ENCODE measurements around the gene AAK1. TPM values are rescaled to one million over a fixed set of nuclear protein-coding genes. Genes with fewer than 3 reads are reported as not detected.

The AAK1 gene
- total and polyA plus RNA-seq, 2 donors (not counting 3 experiments of a cell fraction or from before 2014, with no cell fraction given), result 31.0 to 127 TPM

GRCh38 chr2:69629921-69630608 is 13.5 kb downstream of the AAK1 start:
- Histone ChIP-seq H4K20me1 (replicated peaks; ENCODE audit: control insufficient read depth, extremely low read depth, insufficient read depth, low read length) (peaks cover 17% of the 10 kb centered on the region), H3K36me3 (ENCODE audit: control insufficient read depth in 2 of 2, extremely low read depth in 1 of 2, insufficient read depth in 2 of 2, low read length in 2 of 2) (peaks cover 0 to 2% of the 10 kb centered on the region in 2 experiments), H3K27ac (ENCODE audit: insufficient read depth, low read depth, low read length) (no peak overlapping the region), H3K4me2 (ENCODE audit: insufficient read depth, low read length) (no peak overlapping the region), H3K9ac (replicated peaks; ENCODE audit: extremely low read depth, insufficient read depth, low read length) (no peak overlapping the region), H3K4me3 (replicated peaks in 1 of 3; ENCODE audit: insufficient read depth in 1 of 3, low read depth in 1 of 3, low read length in 3 of 3) (no peak overlapping the region), H3K4me1 (ENCODE audit: control insufficient read depth, extremely low read depth, insufficient read depth, low read length) (peaks cover 3% of the 10 kb centered on the region), H3K9me1 (replicated peaks; ENCODE audit: control insufficient read depth, extremely low read depth, insufficient read depth, low read length) (peaks cover 2% of the 10 kb centered on the region), H3K79me2 (ENCODE audit: control insufficient read depth, insufficient read depth, low read length) (peaks cover 89% of the 10 kb centered on the region), H3K9me3 (replicated peaks; ENCODE audit: control insufficient read depth, insufficient read depth, low read length) (no peaks in the 10 kb centered on the region), H2AFZ (ENCODE audit: low read depth, low read length) (no peak overlapping the region), H3K27me3 (ENCODE audit: control insufficient read depth in 2 of 2, insufficient read depth in 2 of 2, low read length in 2 of 2) (no peaks in the 10 kb centered on the region)
- TF ChIP-seq POLR2A (IDR thresholded peaks at IDR 0.05; ENCODE audit: low read depth, low read length) (no peak), POLR2AphosphoS5 (IDR thresholded peaks at IDR 0.05; ENCODE audit: insufficient read depth, low read depth, low read length) (no peak), CTCF (IDR thresholded peaks at IDR 0.05; ENCODE audit: extremely low read depth in 1 of 2, insufficient read depth in 1 of 2, low read depth in 1 of 2, low read length in 2 of 2) (no peak), GATA2 (IDR thresholded peaks at IDR 0.05; ENCODE audit: insufficient read depth, insufficient read length, low read depth, low read length) (no peak), MAX (IDR thresholded peaks at IDR 0.05; ENCODE audit: insufficient read depth, insufficient read length) (no peak), JUN (IDR thresholded peaks at IDR 0.05; ENCODE audit: borderline replicate concordance, insufficient read depth, insufficient read length, low read depth) (no peak), EZH2 (IDR thresholded peaks at IDR 0.05; ENCODE audit: borderline replicate concordance, low read depth, low read length, severe bottlenecking) (no peak), MYC (IDR thresholded peaks at IDR 0.05; ENCODE audit: low read depth, low read length) (no peak), FOS (IDR thresholded peaks at IDR 0.05; ENCODE audit: borderline replicate concordance, insufficient read depth, low read length) (no peak)
- BruUV-seq (replicated peaks), result no TSS peak
- dilution Hi-C loops (cut with MboI; ENCODE audit: extremely low pct_ligation_motif_present, low sequenced_read_pairs) (no loop called here), intact Hi-C loops (cut with micrococcal nuclease) (no loop called here)
- no peak for FAIRE-seq
- POLR2A ChIA-PET, result no interaction called here
- CTCF ChIA-PET, result interaction anchor here (1.2 kb wide), 1 partner anchor 9 kb away, joined by 4 read pairs; no protein-coding TSS in a partner anchor
- DNase-seq (ENCODE audit: low read depth, low spot score), result no peak

Measured in endothelial cell of umbilical vein (primary cell).